GM12864 (cell line): ENCODE data around the gene SPCS3.
"Not testable (repeated sequence)": the region's sequence is repeated elsewhere in the genome, so short reads cannot be mapped to it uniquely, and the experiment has no call there.

Source experiments
- DNase-seq: peaks from one replicate; pipeline ENCODE4 v3.0.0-alpha.2; 2011; ENCODE audit warnings: low read depth
- H3K4me3 ChIP-seq: 2 replicates; pipeline ENCODE4 v1.5.1; 2011; ENCODE audit warnings: mild to moderate bottlenecking, low read depth, low read length, control low read depth
- CTCF ChIP-seq: IDR thresholded peaks from 2 replicates; pipeline ENCODE4 v1.5.1; 2011; ENCODE audit warnings: low read depth, mild to moderate bottlenecking, moderate library complexity, low read length, control low read depth, inconsistent platforms; ENCODE audit errors: missing control alignments

Gene SPCS3

GRCh38 chr4:176323511-176324160, 3.9 kb downstream of the SPCS3 start:
- H3K4me3 ChIP-seq = no peak overlapping the region
- no peak for TF ChIP-seq CTCF
- no peak for DNase-seq

- DNase-seq, H3K4me3 ChIP-seq: not testable (repeated sequence)
Observed at GRCh38 chr4:176324876-176325275, 5.1 kb downstream of the SPCS3 start.

GRCh38 chr4:176333076-176333475, 13.3 kb downstream of the SPCS3 start:
- DNase-seq = no peak
- no peak overlapping the region for H3K4me3 ChIP-seq
- no peak for TF ChIP-seq CTCF

- DNase-seq = no peak
- H3K4me3 ChIP-seq = no peak overlapping the region
- no peak for TF ChIP-seq CTCF
Observed at GRCh38 chr4:176334066-176334465, 14.3 kb downstream of the SPCS3 start.

GRCh38 chr4:176335421-176335820, 15.7 kb downstream of the SPCS3 start:
- H3K4me3 ChIP-seq = no peak overlapping the region
- DNase-seq = no peak
- TF ChIP-seq CTCF = no peak

- no peak for DNase-seq
- no peak for TF ChIP-seq CTCF
- no peak overlapping the region for H3K4me3 ChIP-seq
Observed at GRCh38 chr4:176339936-176340761, 20.4 kb downstream of the SPCS3 start.

- peak; percentile 43 for TF ChIP-seq CTCF
- H3K4me3 ChIP-seq = no peak overlapping the region
- DNase-seq = no peak
Observed at GRCh38 chr4:176340871-176341685, 21.3 kb downstream of the SPCS3 start.
